ENCODE results near the gene IGF2R.

The IGF2R gene

DNA sequence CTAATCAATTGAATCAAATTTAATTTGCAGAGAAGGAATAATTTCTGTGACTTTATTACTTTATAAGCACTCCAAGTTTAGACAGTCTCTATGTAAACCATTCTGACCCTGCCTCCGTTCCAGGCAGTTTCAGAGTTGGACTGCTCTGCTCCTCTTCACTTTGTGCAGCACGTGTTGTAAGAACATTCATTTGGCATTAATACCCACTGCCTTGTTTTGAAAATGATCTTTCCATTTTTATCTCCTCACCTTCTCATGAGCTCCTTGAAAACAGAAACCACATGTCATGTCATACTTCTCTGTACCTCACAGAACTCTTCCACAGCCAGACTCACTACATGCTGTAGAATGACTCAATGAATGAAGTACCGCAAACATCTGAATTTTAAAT, 178.3 kb downstream of the IGF2R start:
- DNase-seq (ENCODE audit: low spot score), result no peak
- TF ChIP-seq, protein P1, sequence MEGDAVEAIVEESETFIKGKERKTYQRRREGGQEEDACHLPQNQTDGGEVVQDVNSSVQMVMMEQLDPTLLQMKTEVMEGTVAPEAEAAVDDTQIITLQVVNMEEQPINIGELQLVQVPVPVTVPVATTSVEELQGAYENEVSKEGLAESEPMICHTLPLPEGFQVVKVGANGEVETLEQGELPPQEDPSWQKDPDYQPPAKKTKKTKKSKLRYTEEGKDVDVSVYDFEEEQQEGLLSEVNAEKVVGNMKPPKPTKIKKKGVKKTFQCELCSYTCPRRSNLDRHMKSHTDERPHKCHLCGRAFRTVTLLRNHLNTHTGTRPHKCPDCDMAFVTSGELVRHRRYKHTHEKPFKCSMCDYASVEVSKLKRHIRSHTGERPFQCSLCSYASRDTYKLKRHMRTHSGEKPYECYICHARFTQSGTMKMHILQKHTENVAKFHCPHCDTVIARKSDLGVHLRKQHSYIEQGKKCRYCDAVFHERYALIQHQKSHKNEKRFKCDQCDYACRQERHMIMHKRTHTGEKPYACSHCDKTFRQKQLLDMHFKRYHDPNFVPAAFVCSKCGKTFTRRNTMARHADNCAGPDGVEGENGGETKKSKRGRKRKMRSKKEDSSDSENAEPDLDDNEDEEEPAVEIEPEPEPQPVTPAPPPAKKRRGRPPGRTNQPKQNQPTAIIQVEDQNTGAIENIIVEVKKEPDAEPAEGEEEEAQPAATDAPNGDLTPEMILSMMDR (IDR thresholded peaks at IDR 0.05; ENCODE audit: extremely low read depth, missing control alignments), result no peak

DNA sequence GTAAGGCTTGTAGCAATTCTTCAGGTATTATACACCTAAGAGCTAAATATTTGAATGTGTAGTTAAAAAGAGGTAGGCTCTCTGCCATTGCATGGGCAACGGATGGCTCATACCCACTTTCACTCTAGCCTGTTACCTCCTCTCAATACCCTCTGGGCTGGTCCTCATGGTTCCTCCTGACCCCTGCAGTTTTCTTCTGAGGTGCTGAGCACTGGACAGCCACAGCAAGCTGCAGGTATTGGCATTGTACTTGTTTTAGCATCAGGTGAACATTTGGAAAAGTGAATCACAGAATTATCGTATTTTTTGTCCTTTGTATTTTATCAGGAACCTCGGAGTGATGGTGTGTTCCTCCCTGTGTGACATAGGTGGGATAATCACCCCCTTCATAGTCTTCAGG, 185.6 kb downstream of the IGF2R start:
- TF ChIP-seq, protein P1 (IDR thresholded peaks at IDR 0.05; ENCODE audit: extremely low read depth, missing control alignments), result no peak
- no peak for DNase-seq (ENCODE audit: low spot score)

DNA sequence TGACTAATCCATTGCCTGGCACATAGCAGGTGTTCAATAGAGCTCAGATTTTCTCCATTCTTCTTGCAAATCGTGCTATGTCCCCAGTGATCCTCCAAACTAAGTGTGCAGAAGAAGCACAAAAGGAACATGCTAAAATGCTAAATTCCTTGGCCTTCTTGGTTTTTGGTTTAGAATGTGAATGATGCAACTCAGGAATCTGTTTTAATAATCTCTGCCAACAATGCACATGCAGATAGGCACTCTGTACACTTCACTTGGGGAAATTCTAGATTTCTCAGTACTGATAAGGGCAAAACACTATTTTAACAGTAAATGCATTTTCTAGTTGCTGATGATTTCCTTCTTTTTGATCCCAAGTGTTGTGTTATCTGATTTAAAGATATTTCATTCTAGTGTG, 188.0 kb downstream of the IGF2R start:
- TF ChIP-seq, protein P1 (IDR thresholded peaks at IDR 0.05; ENCODE audit: extremely low read depth, missing control alignments), result no peak
- DNase-seq (ENCODE audit: low spot score), result no peak

DNA sequence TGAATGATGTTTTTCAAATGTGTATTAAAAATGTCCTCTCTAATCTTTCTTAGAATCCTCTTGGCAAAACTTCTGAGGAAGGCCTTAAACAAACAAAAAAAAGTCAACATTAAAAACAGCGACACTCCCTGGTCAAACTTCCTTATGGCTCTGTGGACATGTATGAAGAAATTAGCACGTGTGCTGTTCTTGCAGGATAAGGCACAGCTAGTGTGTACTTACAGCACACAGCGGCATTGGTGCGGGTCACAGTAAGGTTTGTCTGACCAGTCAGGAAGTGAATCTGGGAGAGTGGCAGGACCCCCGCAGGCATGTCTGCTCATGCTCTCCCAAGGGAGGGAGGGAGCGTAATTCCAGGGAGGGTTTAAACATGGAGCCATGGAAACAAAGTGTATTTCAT, 191.6 kb downstream of the IGF2R start:
- TF ChIP-seq, protein P1 (IDR thresholded peaks at IDR 0.05; ENCODE audit: extremely low read depth, missing control alignments), result no peak
- no peak for DNase-seq (ENCODE audit: low spot score)
